Jurkat, Clone E6-1 (cell line): ENCODE measurements around the gene F12.

ENCODE experiments used
- DNase-seq: peaks from one replicate; pipeline ENCODE4 v3.0.0-alpha.2; 2011; ENCODE audit warnings: low read depth, low spot score
- H3K4me3 ChIP-seq: 2 replicates; pipeline ENCODE4 v1.5.1; 2011; ENCODE audit warnings: mild to moderate bottlenecking, low read length, control low read depth, moderate library complexity

Gene F12

DNA sequence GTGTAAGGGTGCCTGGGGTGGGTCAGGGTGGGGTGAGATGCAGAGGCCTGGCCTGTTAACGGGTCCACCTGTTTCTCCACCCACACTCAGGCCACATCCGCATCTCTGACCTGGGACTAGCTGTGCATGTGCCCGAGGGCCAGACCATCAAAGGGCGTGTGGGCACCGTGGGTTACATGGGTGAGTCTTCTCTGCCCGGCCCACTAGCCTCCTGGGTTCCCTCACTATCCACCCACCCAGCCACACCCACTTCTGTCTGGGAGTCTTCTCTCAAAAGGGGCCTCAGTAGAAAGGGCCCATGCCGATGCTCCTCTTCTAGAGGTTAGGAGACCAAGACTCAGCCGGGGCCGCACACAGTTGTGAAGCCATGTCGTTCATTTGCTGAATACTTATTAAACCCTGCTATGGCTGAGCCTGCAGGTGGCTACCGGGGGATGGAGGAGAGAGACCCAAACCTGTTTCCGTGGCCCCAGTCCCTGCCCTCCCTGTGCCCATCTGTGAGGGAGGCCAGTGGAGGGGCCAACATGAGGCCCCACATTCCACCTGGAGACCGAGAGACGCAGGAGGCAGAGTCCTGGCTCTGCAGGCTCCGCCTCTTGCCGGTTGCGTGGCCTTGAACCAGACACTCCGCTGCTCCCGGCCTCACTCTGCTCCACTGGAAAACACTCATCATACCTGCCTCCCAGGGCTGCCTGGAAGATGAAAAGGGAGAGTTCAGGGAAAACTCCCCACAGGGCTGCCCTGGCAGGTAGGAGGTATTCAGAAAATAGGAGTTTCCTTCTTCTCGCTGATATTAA is 25.8 kb upstream of the F12 start:
- DNase-seq: no peak
- no peak overlapping the region for H3K4me3 ChIP-seq

DNA sequence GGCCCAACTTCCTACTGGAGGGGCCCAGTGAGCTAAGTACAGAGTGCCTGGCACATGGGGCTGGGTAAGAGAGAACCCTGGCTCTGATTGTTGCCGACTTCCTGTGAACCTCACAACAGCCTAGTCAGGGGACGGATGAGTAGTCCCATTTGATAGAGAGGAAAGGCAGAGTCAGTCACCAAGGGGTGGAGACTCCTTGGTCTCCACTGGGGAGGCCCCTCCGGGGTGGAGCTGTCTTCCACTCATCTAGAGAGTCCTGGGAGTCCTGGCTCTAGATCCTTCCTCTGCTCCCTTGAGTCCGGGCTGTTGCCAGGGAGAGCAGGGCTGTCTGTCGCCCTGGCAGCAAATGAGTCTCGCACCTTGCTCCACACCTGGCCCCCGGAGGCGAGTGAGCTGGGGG is 25.1 kb upstream of the F12 start:
- no peak for DNase-seq
- no peak overlapping the region for H3K4me3 ChIP-seq

DNA sequence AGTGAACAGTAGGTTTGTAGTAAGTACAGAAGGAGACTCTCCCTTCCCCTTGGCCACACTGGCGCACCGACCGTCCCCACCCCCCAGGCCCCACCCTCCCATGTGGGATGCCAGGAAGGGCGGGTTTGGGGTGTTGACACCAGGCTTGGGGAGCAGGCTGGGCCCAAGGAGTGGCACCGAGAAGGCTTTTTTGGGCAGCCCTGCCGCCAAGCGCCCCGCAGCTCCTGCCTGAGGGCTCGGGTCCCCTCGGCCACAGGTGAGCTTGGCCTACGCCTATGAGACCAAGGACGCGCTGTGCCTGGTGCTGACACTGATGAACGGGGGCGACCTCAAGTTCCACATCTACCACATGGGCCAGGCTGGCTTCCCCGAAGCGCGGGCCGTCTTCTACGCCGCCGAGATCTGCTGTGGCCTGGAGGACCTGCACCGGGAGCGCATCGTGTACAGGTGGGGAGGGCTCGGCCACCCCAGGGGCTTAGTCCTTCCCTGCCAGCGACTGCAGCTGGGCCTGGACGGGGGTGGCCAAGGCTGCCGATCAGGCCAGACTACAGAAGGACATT is 24.4 kb upstream of the F12 start:
- no peak overlapping the region for H3K4me3 ChIP-seq
- DNase-seq: no peak

DNA sequence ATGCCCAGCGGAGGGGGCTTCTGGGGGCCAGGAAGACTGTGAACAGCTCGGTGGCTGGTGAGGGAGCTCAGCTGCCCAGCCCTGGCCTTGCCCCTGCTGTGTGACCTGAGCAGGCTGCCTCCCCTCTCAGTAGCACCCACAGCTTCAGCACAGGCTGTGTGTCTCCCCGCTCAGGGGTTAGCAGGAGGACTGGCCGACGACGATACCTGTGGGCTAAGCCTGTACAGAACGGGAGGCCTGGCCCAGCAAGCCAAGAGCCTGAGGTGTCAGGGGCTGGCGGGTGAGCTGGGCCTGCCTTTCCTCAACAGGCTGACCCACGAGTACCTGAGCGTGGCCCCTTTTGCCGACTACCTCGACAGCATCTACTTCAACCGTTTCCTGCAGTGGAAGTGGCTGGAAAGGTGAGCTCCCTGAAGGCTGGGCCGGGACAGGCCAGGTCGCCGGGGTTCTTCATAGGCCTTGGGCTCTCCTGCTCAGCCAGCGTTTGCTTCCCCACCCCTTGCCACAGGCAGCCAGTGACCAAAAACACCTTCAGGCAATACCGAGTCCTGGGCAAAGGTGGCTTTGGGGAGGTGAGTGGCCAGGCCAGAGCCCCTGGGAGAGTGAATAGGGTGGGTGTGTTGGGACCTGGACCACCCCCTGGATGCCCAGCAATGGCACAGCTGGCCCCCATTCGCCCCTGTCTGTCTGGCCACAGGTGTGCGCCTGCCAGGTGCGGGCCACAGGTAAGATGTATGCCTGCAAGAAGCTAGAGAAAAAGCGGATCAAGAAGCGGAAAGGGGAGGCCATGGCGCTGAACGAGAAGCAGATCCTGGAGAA is 23.7 kb upstream of the F12 start:
- no peak for DNase-seq
- no peak overlapping the region; the same call in 1 of the 2 replicates for H3K4me3 ChIP-seq

DNA sequence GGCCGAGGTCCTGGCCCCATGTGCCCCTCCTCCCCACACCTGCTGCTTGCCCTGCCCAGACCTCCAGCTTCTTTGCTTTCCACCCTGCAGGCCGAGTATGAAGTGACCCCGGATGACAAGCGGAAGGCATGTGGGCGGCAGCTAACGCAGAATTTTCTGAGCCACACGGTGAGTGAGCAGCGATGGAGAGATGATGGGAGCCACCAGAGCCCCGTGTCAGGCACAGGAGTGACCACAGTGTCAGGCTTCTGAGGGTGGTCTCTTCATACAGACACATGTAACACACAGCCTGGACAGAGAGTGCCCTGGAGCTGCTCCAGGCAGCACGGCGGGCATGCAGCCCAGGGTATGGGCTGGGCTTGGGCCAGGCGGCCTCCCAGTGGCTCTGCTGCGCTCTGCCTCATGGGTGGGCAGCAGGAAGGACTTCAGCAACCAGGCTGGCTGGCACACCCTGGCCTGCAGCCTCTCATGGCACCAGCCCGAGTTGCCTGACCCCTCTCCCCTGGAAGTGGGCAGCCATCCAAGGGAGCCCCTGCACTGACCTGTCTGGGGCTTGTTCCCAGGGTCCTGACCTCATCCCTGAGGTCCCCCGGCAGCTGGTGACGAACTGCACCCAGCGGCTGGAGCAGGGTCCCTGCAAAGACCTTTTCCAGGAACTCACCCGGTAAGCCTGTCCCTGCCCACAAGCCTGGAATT is 22.9 kb upstream of the F12 start:
- DNase-seq: no peak
- H3K4me3 ChIP-seq: peak overlapping the region; percentile 50

DNA sequence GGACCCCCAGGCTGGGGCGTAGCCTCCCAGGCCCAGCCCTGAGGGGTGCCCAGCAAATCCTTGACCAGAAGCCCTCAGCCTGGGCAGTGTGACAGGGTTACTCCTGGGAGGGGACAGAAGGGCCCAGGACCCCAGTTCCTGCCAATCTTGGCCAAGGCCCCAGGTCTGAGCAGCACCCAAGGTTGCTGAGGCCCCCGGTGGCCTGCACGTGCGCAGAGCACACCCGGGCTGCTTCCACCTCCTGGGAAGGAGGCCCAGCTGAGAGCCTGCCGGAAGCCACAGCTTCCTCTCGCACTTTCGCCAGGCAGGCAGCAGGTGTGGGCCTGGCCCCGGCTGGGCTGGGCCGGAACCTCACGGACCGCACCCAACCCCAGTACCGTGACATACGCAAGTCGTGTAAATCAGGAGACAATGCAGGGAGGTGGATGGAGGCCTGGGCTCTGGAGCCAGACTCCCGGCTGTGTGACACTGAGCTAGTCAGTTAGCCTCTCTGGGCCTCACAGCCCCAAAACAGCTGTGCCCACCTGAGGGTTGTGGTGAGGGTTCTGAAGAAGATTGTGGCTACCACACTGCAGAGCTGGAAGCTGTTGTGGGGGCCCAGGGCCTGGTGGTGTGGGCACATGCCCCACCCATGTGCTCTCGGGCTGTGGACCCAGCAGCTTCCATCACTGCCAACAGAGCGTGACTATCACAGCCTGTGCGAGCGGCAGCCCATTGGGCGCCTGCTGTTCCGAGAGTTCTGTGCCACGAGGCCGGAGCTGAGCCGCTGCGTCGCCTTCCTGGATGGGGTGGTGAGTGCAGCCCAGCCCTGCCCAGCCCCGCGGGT is 22.2 kb upstream of the F12 start:
- peak overlapping the region; percentile 50 for H3K4me3 ChIP-seq
- DNase-seq: peak; percentile 93

DNA sequence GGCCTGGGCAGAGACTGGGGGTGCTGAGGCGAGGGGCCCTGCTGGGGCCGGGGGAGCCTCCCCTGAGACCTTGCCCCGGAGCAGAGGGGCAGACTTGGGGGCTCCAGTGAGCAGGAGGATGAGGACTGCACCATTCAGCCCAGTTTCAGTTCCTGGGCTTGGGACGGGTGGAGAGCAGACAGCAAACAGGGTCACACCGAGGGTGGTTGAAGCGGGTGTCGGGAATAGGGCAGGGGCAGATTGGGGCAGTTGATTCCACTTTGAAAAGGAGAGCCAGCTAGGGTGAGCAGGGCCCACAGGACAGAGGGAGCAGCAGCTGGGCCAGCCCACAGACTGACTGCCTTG is 21.6 kb upstream of the F12 start:
- H3K4me3 ChIP-seq: peak overlapping the region; percentile 50
- DNase-seq: no peak

DNA sequence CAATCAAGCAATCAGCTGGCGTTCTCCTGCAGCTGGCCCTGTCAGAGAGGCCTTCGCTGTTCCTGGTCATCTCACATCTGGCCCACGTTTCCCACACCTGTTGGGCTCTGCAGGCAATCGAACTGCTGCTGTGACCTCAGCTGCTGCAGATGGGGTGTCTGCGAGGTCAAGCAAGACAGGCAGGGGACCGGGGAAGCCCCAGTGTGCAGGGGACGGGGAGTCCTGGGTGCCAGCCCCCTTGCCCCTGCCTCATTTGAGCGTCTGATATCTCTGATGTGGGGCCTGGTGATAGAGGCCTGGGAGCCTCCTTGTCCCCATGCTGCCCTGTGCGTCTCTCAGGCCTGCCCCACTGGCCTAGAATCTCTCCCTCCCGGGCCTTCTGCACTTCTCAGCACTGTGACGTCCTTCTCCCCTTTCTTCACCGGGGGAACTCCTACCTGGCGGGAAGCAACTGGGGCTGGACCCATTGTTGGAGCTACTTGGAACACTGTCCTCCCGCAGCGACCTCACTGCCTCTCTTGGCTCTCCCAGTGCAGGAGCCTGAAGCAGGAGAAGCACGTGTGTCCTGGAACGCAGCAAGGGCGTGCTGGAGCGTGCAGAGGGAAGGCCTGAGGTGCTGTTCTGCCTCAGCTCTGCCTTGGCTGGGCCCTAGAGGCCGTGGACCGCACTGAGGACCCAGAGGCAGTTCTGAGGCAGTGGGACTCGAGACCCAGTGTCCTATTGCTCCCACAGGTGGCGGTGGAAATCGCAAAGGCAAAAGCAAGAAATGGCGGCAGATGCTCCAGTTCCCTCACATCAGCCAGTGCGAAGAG is 21.0 kb upstream of the F12 start:
- no peak for DNase-seq
- peak overlapping the region; percentile 50; the same call in 1 of the 2 replicates for H3K4me3 ChIP-seq

DNA sequence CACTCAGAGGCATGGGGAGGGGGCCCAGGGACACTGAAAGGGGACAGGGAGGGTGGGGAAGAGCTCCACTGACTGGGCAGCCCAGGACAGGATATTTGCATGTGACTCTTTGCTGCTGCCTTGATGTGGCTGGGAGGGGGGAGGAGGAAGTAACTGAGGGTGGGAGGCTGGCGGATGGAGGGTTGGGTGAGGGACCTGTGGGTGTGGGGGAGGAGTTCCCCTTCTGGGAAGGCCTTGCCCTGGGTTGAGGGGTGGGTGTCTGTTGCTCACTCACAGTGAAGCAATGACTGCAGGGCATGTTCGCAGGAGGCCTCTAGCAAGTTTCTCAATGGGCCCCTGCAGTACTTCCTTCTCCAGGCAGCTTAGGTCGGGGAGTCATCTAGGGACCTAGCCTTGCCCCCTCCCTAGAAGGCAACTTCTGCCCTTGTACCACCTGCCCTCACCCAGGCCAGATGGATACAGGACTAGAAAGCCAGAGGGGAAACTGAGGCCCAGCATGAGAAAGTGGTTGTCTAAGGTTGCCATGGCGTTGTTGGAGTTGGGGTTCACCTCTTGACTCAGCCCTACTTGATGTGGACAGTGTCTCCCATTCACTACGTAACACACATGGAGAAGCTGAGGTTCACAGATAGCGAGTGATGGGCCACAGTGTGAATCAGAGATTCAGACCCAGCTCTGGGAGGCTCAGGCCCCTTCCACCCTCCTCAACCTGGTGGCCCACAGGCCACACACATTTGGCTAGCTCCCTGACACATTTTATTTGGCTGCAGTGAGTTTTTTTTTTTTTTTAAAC is 20.1 kb upstream of the F12 start:
- peak; percentile 95 for DNase-seq
- peak overlapping the region; percentile 79 for H3K4me3 ChIP-seq

DNA sequence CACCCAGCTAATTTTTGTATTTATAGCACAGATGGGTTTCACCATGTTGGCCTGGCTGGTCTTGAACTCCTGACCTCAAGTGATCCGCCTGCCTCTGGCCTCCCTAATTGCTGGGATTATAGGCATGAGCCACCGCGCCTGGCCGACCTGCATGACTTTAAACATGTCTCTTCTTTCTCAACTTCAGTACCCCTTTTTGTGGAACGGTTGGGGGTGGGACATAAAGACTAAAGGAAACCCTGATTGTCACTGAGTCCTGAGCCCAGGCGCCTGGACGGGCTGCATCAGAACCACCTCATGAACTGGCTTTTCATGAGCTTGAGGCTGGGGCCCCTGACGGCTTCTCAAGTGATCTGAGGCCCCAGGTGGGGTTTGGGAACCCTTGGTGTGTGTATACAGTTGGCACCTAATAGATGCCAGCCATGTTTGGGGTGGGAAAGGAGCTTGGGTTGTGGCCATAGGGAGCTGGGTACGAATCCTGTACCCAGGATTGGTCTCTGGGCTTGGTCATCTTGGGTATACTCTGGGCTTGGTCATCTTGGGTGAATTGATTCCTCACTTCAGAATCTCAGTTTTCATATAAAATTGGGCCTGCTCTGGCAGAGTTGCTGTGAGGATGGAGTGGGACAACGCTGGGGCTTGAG is 19.3 kb upstream of the F12 start:
- DNase-seq: no peak
- peak overlapping the region; percentile 79 for H3K4me3 ChIP-seq

DNA sequence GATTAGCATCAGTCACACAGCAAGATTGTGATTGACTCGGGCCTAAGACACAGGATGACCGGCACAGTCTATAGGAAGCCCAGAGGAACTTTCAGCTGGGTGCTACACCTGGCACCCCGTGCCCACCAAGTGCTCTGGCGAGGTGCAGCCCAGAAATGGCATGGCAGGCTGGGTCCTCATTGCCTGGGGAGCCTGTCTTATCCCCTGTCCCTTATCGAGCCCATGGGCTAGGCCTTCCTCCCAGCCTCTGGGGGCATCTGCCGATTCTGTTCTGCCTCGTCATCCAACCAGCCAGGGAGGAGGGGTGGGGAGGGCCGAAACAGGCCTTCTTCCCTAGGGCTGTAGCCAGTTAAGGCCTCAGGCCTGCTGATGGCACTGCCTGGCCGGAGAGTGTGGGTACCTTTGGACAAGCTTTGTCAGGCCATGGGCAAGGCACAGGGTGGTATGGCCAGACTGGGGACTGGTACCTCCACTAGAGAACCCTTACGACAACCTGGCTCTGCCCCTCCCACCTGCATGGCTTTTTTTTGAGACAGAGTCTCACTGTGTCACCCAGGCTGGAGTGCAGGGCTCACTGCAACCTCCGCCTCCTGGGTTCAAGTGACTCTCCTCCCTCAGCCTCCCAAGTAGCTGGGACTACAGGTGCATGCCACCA is 18.7 kb upstream of the F12 start:
- H3K4me3 ChIP-seq: peak overlapping the region; percentile 79
- DNase-seq: no peak

DNA sequence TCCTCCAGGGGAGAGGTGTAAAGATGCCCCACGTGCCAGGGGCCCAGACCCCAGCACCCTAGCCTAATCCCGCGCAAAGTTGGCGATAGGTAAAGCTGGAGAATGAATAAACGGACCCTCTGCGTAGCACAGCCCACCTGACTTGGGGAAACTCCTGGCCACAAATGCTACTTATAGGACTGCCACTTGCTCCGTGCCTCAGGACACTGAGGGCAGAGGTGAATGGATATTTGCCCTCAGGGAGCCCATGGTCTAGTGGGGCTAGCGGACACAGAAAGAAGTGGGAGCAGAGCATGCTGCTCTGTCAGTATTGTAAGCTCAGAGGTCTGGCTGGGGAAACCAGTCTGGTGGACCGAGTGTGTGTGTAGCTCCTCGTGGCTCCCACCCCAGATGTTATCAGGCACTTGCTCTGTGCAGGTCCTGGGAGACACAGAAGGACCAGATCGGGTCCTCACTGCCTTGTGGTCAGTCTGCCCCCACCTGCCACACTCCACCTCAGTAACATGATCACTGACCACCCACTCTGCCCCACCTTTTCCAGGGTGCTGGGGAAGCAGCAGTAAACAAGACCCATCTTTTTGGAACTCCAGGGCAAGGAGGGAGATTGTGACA is 18.0 kb upstream of the F12 start:
- H3K4me3 ChIP-seq: peak overlapping the region; percentile 79
- DNase-seq: no peak

DNA sequence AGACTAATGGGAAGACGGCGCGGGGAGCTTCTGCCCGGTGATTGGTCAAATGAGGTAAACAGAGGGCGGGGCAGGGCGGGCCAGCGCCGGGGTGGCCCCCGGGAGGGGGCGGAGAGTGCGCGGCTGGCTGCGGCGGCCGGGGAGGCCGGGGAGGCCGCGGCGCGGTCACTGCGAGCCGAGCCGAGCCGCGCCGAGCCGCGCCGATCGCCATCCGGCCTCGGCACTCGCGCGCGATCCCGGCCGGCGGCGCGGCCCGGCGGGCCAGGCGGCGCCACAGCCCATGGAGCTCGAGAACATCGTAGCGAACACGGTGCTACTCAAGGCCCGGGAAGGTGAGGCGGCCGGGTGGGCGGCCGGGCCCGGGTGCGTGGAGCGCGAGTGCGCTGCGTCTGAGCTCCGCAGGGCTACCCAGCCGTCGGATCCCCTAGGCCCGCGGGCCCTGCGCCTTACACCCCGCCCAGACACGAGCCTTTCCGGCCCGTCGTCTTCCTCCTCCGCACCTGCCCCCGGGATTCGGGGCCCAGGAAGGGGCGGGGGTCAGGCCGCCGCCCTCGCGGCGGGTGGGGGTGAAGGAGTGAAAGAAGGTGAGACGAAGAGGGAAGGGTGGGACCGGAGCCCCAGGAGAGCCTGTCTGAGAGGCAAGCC is 17.3 kb upstream of the F12 start, which contains the start of gene GRK6:
GRK6 (plus strand) TSS at position 111 of the 645 bp plus-strand sequence; CDS start at position 281, 170 bp downstream.
- peak within 1 kb of the TSS; percentile 79 for H3K4me3 ChIP-seq
- no peak for DNase-seq

DNA sequence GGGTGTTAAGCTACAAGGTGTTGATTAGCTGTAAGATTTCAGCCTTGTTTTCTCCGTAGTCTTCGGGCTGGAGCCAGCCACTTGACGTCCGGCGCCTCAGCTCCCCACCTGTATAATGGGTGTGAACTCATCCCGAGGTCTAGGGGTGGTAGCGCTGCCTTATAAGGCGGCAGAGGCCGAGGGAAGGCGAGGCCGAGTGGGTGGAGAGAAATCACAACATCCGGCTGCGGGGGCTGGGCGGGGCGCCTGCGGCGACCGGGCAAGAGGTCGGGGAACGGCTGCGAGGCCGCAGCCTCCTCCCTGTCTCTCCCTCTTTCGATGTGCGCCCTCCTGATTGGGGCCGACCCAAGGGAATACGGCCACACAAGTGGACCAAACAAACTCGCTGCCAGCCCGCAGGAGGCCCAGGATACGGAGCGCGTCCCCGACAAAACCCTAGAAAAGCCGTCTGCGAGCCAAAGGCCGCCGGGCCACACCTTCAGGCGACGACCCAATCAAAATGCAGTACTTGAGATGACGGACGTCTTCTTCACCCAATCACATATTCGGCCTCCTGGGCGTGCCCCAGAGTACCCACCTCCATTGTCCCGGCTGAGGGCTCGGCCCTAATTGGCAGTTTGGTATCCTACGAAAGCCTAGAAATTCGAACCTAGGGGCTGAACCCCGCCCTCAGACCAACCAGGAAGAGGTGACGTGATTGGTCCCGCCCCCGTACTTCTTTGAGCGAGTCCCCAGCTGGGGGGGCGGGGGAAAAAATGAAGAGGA is 16.6 kb upstream of the F12 start:
- DNase-seq: peak; percentile 100
- H3K4me3 ChIP-seq: peak overlapping the region; percentile 69
